Activated naive CD4-positive, alpha-beta T cell treated with anti-CD3 and anti-CD28 coated beads, Interleukin-2, amount 10 ng/mL, durations not matched to agents 7 days and 5 days (primary cell): ENCODE measurements around the gene TULP4.
A peak's percentile ranks its signal among the peaks of the same experiment; 100 is the strongest.

Experiments used
- CTCF ChIA-PET: fragments of 350-600 bp; sonication (Branson Sonifier 250); formaldehyde crosslinking; loops from one replicate; lab custom pipeline; 2021; ENCODE audit warnings: antibody characterized with exemption; lab: Charles Lee
- DNase-seq: peaks from one replicate; pipeline ENCODE4 v3.0.0-alpha.2; 2020
- H3K27ac Mint-ChIP-seq: one replicate; pipeline ENCODE4 v1.8.0; 2021; ENCODE audit warnings: mild to moderate bottlenecking, moderate library complexity, mixed read lengths
- H3K27me3 Mint-ChIP-seq: one replicate; pipeline ENCODE4 v1.8.0; 2021; ENCODE audit warnings: mild to moderate bottlenecking, mixed read lengths
- H3K36me3 Mint-ChIP-seq: one replicate; pipeline ENCODE4 v1.8.0; 2021; ENCODE audit warnings: mixed read lengths
- H3K4me1 Mint-ChIP-seq: one replicate; pipeline ENCODE4 v1.8.0; 2021; ENCODE audit warnings: mixed read lengths
- H3K4me3 Mint-ChIP-seq: one replicate; pipeline ENCODE4 v1.8.0; 2021; ENCODE audit warnings: mild to moderate bottlenecking, moderate library complexity, mixed read lengths
- H3K9me3 Mint-ChIP-seq: one replicate; pipeline ENCODE4 v1.8.0; 2021; ENCODE audit warnings: mixed read lengths

The TULP4 gene, protein sequence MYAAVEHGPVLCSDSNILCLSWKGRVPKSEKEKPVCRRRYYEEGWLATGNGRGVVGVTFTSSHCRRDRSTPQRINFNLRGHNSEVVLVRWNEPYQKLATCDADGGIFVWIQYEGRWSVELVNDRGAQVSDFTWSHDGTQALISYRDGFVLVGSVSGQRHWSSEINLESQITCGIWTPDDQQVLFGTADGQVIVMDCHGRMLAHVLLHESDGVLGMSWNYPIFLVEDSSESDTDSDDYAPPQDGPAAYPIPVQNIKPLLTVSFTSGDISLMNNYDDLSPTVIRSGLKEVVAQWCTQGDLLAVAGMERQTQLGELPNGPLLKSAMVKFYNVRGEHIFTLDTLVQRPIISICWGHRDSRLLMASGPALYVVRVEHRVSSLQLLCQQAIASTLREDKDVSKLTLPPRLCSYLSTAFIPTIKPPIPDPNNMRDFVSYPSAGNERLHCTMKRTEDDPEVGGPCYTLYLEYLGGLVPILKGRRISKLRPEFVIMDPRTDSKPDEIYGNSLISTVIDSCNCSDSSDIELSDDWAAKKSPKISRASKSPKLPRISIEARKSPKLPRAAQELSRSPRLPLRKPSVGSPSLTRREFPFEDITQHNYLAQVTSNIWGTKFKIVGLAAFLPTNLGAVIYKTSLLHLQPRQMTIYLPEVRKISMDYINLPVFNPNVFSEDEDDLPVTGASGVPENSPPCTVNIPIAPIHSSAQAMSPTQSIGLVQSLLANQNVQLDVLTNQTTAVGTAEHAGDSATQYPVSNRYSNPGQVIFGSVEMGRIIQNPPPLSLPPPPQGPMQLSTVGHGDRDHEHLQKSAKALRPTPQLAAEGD (N-terminal part only)

GRCh38 chr6:158312165-158312564 is at the start of gene TULP4:
TSS of gene TULP4 (plus strand) at chr6:158312465. CDS start at chr6:158314017, 1,552 bp downstream.
- Mint-ChIP-seq H3K36me3 (peaks cover 38% of the 10 kb centered on the region), H3K9me3 (peaks cover 7% of the 10 kb centered on the region), H3K27ac (no peak within 1 kb of the TSS), H3K27me3 (no peaks in the 10 kb centered on the region), H3K4me3 (no peak within 1 kb of the TSS), H3K4me1 (peaks cover 17% of the 10 kb centered on the region)
- CTCF ChIA-PET = no interaction called here
- DNase-seq = no peak

DNA sequence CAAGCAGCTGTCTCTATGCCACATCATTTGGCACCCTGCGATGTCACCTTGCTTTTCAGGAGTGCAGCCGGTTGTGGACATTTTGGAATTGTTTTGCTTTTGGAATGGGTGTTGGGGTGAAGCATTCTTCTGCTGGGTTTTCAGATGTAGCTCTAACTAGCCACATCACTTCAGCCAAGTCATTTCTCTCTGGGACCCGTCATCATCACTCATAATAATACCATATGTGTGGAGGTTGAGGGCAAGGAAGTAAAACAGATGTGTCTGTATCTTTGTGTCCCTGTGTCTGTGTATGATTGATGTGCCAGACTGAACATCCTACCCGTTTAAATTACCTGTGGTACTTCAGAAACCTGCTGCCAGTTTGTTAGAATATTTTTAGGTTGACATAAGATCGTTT is 49.5 kb upstream of the TULP4 start:
- CTCF ChIA-PET = interaction anchor here (0.6 to 1.6 kb wide), 2 partner anchors 15 to 87 kb away, joined by 3 to 5 read pairs; no protein-coding TSS in a partner anchor
- DNase-seq = no peak
- Mint-ChIP-seq H3K36me3 (peaks cover 23% of the 10 kb centered on the region), H3K9me3 (no peaks in the 10 kb centered on the region), H3K27ac (no peak overlapping the region), H3K4me3 (no peak overlapping the region), H3K4me1 (peaks cover 9% of the 10 kb centered on the region), H3K27me3 (no peaks in the 10 kb centered on the region)

DNA sequence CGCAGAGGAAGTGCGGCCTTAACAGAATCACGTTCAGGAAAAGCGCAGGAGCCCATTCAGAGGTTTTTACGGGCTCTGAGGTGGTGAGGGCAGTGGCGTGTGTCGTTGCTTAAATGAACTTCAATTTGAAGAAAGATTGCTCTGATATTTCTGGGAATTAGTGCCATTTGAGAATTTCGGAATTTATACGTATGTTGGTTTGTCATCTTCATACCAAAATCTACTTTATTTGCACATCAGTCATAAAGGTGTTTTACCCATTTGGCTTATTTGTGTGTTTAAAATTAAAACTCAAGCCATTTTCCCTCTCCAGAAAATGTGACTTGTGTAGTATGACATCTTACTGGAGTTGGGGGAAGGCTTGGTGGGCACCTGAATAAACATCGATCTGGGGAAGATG is 48.1 kb upstream of the TULP4 start:
- H3K4me1 Mint-ChIP-seq = peaks cover 7% of the 10 kb centered on the region
- DNase-seq = no peak
- no peak overlapping the region for H3K4me3 Mint-ChIP-seq
- H3K27me3 Mint-ChIP-seq = no peaks in the 10 kb centered on the region
- H3K27ac Mint-ChIP-seq = no peak overlapping the region
- CTCF ChIA-PET = no interaction called here
- no peaks in the 10 kb centered on the region for H3K9me3 Mint-ChIP-seq
- H3K36me3 Mint-ChIP-seq = peaks cover 19% of the 10 kb centered on the region

DNA sequence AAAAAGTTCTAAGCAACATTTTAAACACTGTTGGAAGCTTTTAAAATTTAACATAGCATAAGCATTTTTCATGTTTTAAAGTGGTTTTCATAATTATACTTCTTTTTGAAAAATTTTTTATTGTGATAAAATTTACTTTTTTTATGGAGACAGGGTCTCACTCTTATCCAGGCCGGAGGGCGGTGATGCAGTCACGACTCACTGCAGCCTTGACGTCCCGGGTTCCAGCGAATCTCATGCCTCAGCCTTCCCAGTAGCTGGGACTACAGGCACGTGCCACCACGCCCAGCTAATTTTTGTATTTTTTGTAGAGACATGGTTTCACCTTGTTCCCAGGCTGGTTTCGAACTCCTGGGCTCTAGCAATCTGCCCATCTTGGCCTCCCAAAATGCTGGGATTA is 46.1 kb upstream of the TULP4 start:
- no peaks in the 10 kb centered on the region for H3K9me3 Mint-ChIP-seq
- H3K4me1 Mint-ChIP-seq = peaks cover 19% of the 10 kb centered on the region
- no peak overlapping the region for H3K27ac Mint-ChIP-seq
- CTCF ChIA-PET = no interaction called here
- H3K36me3 Mint-ChIP-seq = peaks cover 13% of the 10 kb centered on the region
- H3K27me3 Mint-ChIP-seq = no peaks in the 10 kb centered on the region
- no peak overlapping the region for H3K4me3 Mint-ChIP-seq
- no peak for DNase-seq

- Mint-ChIP-seq H3K27me3 (no peaks in the 10 kb centered on the region), H3K4me3 (no peak overlapping the region), H3K36me3 (peaks cover 17% of the 10 kb centered on the region), H3K27ac (no peak overlapping the region), H3K4me1 (peaks cover 31% of the 10 kb centered on the region), H3K9me3 (peaks cover 10% of the 10 kb centered on the region)
- CTCF ChIA-PET = no interaction called here
- DNase-seq = no peak
Observed at GRCh38 chr6:158268361-158269147, 43.7 kb upstream of the TULP4 start.

GRCh38 chr6:158269657-158270056 is 42.6 kb upstream of the TULP4 start:
- CTCF ChIA-PET = no interaction called here
- no peak overlapping the region for H3K27ac Mint-ChIP-seq
- no peaks in the 10 kb centered on the region for H3K27me3 Mint-ChIP-seq

GRCh38 chr6:158270389-158271127 is 41.7 kb upstream of the TULP4 start:
- peak overlapping the region; percentile 89 for H3K27ac Mint-ChIP-seq
- peak overlapping the region; percentile 26 for H3K4me3 Mint-ChIP-seq

More at GRCh38 chr6:158269657-158270056, 42.6 kb upstream of the TULP4 start:
- peaks cover 19% of the 10 kb centered on the region for H3K36me3 Mint-ChIP-seq
- peaks cover 10% of the 10 kb centered on the region for H3K9me3 Mint-ChIP-seq
- DNase-seq = no peak
- H3K4me3 Mint-ChIP-seq = no peak overlapping the region
- peaks cover 32% of the 10 kb centered on the region for H3K4me1 Mint-ChIP-seq

DNA sequence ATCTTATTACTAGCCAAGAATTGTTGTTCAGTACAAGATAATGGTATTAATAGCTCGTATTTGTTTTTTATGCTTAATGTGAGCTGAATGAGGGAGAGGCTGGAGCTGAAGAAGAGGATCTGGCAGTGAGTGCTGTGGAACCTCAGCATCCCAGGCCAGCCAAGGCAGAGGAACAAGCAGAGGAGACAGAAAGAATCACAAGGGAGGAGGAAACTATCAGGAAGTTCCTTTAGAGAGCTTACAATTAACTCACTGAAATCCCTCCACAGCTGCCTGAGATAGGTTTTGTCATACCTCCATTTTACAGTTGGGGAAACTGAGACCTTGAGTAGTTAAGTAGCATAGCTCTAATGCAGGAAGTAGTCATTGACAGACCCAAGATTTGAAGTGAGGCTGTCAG is 39.9 kb upstream of the TULP4 start:
- Mint-ChIP-seq H3K4me3 (no peak overlapping the region), H3K27ac (peak overlapping the region; percentile 89), H3K27me3 (no peaks in the 10 kb centered on the region), H3K36me3 (peaks cover 27% of the 10 kb centered on the region), H3K9me3 (peaks cover 13% of the 10 kb centered on the region), H3K4me1 (peaks cover 34% of the 10 kb centered on the region)
- CTCF ChIA-PET = interaction anchor here (1.1 to 1.4 kb wide), 3 partner anchors 9 to 51 kb away, joined by 3 to 4 read pairs (median 4); no protein-coding TSS in a partner anchor
- DNase-seq = no peak

More at GRCh38 chr6:158270389-158271127, 41.7 kb upstream of the TULP4 start:
- peaks cover 13% of the 10 kb centered on the region for H3K9me3 Mint-ChIP-seq
- CTCF ChIA-PET = interaction anchor here (0.6 to 1.3 kb wide), 4 partner anchors 13 to 525 kb away, joined by 3 to 5 read pairs (median 4); no protein-coding TSS in a partner anchor
- H3K27me3 Mint-ChIP-seq = no peaks in the 10 kb centered on the region
- peaks cover 27% of the 10 kb centered on the region for H3K36me3 Mint-ChIP-seq
- peaks cover 34% of the 10 kb centered on the region for H3K4me1 Mint-ChIP-seq
- peak; percentile 46 for DNase-seq

DNA sequence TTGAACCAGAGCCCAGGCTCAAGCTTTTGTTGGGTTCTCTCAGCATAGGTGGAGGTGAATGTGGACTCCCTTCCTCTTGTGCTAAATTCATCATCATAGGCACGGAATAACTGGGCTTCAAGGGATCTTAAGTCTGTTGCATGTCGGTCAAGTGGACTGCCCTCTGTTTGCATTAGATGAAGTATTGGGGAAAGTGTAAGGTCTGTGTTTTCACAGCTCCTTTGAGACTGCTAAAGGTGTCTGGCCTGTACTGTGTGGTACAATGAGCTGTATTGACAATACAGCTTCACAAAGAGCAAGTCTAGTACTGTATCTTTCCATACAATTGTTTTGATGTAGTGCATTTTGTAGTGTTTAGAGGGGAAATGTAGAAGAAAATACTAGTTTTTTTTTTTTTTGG is 34.3 kb upstream of the TULP4 start:
- Mint-ChIP-seq H3K4me3 (no peak overlapping the region), H3K36me3 (peaks cover 18% of the 10 kb centered on the region), H3K27ac (no peak overlapping the region), H3K4me1 (peaks cover 8% of the 10 kb centered on the region), H3K27me3 (no peaks in the 10 kb centered on the region), H3K9me3 (peaks cover 6% of the 10 kb centered on the region)
- CTCF ChIA-PET = interaction anchor here (1.0 kb wide), 1 partner anchor 17 kb away, joined by 3 read pairs; no protein-coding TSS in a partner anchor
- DNase-seq = no peak

- Mint-ChIP-seq H3K4me1 (peaks cover 24% of the 10 kb centered on the region), H3K4me3 (no peak overlapping the region), H3K27ac (no peak overlapping the region), H3K9me3 (peaks cover 2% of the 10 kb centered on the region), H3K36me3 (peaks cover 12% of the 10 kb centered on the region), H3K27me3 (no peaks in the 10 kb centered on the region)
- CTCF ChIA-PET = no interaction called here
- DNase-seq = no peak
Observed at GRCh38 chr6:158279615-158280014, 32.6 kb upstream of the TULP4 start.

GRCh38 chr6:158283304-158283980 is 28.8 kb upstream of the TULP4 start:
- CTCF ChIA-PET = interaction anchor here (1.8 kb wide), 1 partner anchor 63 kb away, joined by 5 read pairs; no protein-coding TSS in a partner anchor
- Mint-ChIP-seq H3K4me1 (peaks cover 41% of the 10 kb centered on the region), H3K4me3 (no peak overlapping the region), H3K27me3 (no peaks in the 10 kb centered on the region), H3K27ac (peak overlapping the region; percentile 47), H3K9me3 (no peaks in the 10 kb centered on the region), H3K36me3 (peaks cover 14% of the 10 kb centered on the region)
- DNase-seq = peak; percentile 29

DNA sequence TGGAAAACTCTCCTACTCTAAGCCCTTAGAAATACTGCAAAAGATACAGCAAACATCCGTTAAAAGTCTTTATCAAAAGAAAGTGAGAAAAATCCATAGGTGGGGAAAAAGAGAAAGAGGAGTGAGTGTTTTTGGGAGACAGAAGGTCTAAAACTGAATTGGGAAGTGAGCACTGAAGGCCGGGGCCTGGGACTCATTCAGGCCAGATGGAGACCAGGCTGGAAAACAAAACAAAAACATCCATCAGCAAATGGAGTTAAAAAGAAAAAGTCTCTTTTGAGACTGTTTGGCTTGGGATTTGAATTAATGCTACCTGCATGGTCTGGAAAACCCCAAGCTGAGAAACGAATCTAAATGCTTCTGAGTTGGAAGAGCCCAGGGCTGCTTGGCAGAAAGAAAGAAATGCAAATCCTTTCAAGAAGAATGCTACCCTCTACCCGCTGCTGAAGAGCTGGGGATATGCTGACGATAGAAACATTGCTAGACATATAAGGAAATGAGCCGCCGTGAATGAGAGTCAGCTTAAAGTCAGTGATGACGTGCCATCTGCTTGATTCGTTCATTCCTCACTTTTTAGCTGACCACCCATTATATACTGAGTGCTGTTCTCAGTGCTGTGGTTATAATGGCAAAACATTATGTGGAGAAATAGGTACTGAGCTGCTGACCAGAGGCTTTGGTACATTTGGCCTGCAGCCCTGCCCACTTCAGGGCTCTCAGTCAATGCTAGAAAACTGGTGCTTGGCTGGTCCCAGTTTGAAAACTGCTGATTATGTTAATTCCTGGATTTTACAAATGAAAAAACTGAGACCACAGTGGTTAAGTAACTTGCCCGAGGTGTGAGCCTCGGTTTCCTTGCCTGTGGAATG is 28.0 kb upstream of the TULP4 start:
- Mint-ChIP-seq H3K27ac (peak overlapping the region; percentile 47), H3K9me3 (no peaks in the 10 kb centered on the region), H3K4me3 (no peak overlapping the region), H3K4me1 (peaks cover 41% of the 10 kb centered on the region), H3K27me3 (no peaks in the 10 kb centered on the region), H3K36me3 (peaks cover 14% of the 10 kb centered on the region)
- DNase-seq = no peak
- CTCF ChIA-PET = interaction anchor here (1.5 to 1.8 kb wide), 2 partner anchors 13 to 63 kb away, joined by 4 to 5 read pairs; no protein-coding TSS in a partner anchor
